Left ventricle myocardium superior (tissue), 1 donor: ENCODE data around the gene CD163L1. TPM values are rescaled to one million over a fixed set of nuclear protein-coding genes. Genes with fewer than 3 reads are reported as not detected.
A peak's percentile ranks its signal among the peaks of the same experiment; 100 is the strongest.

Experiments
- ATAC-seq: fragments of 200-7000 bp; cut with Tn5 transposase; one replicate; pipeline ENCODE4 v1.9.1; 2020; ENCODE audit warnings: mild to moderate bottlenecking, moderate library complexity
- DNase-seq: peaks from one replicate; pipeline ENCODE4 v3.0.0-alpha.2; 2020
- intact Hi-C: fragments of 100-400 bp; cut with micrococcal nuclease; formaldehyde crosslinking; loops from one replicate; pipeline ENCODE4 v1.11.0; 2022
- total RNA-seq: library from RNA; stranded (reverse); fragmentation: NEBNext Ultra II Directional; extraction: Animal tissue kit (Norgen Biotek cat#: 25700); gene quantifications from one replicate; pipeline ENCODE4 v1.2.1, GENCODE V29; 2021
- donor health status: DM: no; HTN: yes; CAD: no; lungs with severe emphysema.

The CD163L1 gene
- total RNA-seq, 1 donor from 2014 or later, result 1.6 TPM

DNA sequence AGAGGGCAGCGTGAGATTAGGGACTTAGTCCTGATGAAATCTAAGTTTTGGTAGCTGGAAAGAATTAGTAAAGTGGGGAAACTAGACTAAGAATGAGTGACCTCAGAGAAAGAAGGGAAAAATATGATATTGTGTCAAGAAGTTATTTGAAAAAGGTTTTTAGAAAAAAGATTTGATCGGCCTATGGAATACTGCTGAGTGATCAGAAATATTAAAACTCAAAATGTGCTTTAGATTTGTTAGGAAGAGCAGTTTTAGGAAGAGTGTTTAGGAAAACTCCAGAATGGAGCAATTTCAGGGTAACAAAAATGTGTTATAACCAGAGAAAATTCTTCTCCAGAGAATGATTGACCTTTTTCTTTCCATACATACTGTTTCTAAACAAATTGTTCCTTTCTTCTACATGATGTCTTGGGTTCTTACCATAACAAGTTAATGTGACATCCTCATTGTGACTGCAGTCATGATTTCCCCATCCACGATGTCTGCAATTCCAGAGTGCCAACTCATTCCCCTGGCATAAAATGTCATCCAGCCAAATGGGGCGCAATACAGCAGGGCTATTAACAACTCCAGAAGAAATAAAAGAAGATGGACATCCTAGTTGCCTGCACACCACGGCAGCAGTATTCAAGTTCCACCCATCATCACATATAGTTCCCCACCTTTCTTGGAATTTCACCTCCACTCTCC lies 11.8 kb downstream of the CD163L1 start:
- DNase-seq (no peak), ATAC-seq (no peak)
- intact Hi-C loops, result no loop called here

GRCh38 chr12:7411343-7411742 lies 32.6 kb downstream of the CD163L1 start:
- intact Hi-C loops, result no loop called here
- no peak for DNase-seq
- ATAC-seq, result no peak

DNA sequence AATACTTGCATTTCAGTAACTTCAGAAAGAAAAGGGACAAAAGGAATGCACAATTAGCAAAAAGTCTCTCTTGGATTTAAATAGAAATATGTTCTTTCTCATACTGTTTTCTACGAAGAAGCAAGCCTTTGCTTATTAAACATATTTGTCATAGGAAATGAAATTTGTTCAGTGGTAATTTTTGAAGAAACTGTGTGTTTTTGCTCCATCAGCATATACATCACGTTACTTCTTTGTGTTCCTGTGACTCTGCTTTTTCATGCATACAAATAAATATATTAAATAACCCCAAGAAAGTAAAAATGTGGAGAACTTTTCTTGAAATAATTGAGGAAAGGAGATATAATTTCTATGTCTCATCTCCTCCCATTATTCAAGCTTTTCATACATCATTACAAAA lies 39.7 kb downstream of the CD163L1 start:
- no peak for DNase-seq
- intact Hi-C loops, result no loop called here
- ATAC-seq, result no peak

DNA sequence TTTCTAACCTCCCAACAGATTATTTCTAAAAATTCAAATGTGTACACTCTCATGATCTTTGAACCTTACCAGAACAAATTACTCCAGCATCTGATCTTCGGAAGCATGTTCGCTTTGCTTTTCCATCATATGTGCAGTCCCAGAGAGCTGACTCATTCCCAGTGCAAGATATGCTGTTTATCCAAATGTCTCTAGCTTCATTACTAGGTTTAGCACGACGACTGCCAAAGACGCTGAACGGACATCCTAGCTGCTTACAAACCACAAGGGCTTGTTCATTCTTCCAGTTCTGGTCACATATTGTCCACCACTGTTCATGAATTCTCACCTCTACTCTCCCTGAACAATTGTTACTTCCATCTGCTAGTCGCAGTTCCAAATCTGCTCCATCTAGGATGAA lies 40.5 kb downstream of the CD163L1 start:
- intact Hi-C loops, result no loop called here
- no peak for DNase-seq
- ATAC-seq, result no peak

- ATAC-seq, result no peak
Measured at GRCh38 chr12:7399089-7399488, 44.9 kb downstream of the CD163L1 start.

GRCh38 chr12:7396418-7396817 lies 47.5 kb downstream of the CD163L1 start:
- ATAC-seq (no peak), DNase-seq (no peak)
- intact Hi-C loops, result no loop called here

More at GRCh38 chr12:7399089-7399488, 44.9 kb downstream of the CD163L1 start:
- intact Hi-C loops, result no loop called here
- DNase-seq, result no peak

- intact Hi-C loops, result no loop called here
- ATAC-seq (no peak), DNase-seq (no peak)
Measured at GRCh38 chr12:7395950-7396349, 48.0 kb downstream of the CD163L1 start.

GRCh38 chr12:7387289-7387688 lies 56.7 kb downstream of the CD163L1 start:
- intact Hi-C loops, result no loop called here
- no peak for DNase-seq
- ATAC-seq, result no peak

DNA sequence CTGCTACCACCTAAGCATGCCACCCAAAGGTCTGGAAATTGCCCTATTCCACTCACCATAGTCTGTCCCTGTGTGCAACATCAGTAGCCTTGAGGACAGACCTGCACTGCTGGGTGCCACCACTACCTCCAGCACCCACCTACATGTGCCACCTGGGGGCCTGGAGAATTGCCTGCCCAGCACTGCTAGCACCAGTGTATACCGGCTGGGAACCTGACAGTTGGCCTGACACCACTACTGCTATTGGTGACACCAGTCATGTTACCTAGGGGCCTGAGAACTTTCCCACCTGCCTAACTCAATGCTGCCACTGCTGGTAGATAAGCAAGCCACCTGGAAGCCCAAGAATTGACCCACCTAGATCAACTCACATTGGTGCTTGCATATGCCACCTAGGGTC lies 60.8 kb downstream of the CD163L1 start:
- intact Hi-C loops, result no loop called here
- ATAC-seq (no peak), DNase-seq (no peak)

- ATAC-seq, result no peak
- no peak for DNase-seq
- intact Hi-C loops, result no loop called here
Measured at GRCh38 chr12:7376196-7376595, 67.8 kb downstream of the CD163L1 start.

DNA sequence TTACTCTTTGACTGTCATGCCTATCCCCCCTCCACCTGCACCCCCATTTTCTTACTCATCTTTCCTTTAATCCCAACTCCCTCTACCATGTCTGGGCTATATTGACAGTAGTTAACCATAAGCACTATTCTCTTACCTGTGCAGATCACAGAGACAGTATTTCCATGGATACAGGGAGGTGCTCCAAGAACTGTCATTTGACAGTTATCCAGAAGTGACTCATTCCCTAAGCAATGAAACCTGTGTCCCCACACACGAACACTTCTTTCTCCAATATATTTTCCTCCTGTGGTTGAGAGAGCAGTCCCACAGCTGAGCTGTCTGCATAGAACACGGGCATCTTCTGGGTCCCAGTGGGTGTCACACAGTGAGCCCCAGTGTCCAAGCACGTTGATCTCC lies 68.8 kb downstream of the CD163L1 start:
- DNase-seq (no peak), ATAC-seq (no peak)
- intact Hi-C loops, result no loop called here

- intact Hi-C loops, result no loop called here
- DNase-seq, result peak; percentile 36
- ATAC-seq, result no peak
Measured at GRCh38 chr12:7374423-7375144, 69.4 kb downstream of the CD163L1 start.

DNA sequence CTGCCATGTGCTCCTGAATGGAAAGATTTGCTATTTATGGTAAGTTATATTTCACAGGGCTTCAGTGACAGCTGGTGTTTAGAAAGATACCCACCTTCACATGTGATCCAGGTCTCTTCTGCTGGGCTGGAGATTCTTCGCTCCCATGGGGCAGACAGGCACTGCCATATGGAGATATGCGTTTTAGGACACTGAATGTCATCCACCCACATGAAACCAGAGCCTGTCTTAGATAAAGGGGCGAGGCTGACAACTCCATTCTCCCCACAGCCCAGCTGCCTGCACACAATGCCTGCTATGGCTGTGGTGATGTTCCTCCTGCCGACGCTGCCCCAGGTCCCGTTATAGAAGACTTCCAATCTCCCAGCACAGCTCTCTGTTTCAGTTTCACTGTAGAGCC lies 70.7 kb downstream of the CD163L1 start:
- ATAC-seq (no peak), DNase-seq (no peak)
- intact Hi-C loops, result no loop called here

- DNase-seq, result peak; percentile 60
- intact Hi-C loops, result no loop called here
- peak; percentile 81 for ATAC-seq
Measured at GRCh38 chr12:7369274-7369729, 74.7 kb downstream of the CD163L1 start.

GRCh38 chr12:7362734-7363133 lies 81.2 kb downstream of the CD163L1 start:
- ATAC-seq, result no peak
- intact Hi-C loops, result no loop called here
- no peak for DNase-seq

GRCh38 chr12:7361265-7361664 lies 82.7 kb downstream of the CD163L1 start:
- DNase-seq (no peak), ATAC-seq (no peak)
- intact Hi-C loops, result no loop called here

DNA sequence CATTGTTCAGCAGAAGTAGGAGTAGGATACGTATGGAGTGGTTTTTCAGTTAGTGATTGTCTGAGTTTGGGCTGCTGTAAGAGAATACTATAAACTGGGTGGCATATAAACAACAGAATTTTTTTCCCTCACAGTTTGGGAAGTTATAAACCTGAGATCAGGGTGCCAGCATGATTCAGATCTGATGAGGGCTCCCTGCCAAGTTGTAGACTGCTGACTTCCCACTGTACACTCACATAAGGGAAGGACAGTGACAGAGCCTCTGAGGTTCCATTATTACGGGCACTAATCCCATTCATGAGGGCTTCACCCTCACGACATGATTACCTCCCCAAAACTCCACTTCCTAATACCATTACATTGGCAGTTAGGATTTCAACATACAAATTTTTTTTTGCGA lies 89.4 kb downstream of the CD163L1 start:
- intact Hi-C loops, result no loop called here
- DNase-seq, result no peak

GRCh38 chr12:7352661-7353060 lies 91.3 kb downstream of the CD163L1 start:
- intact Hi-C loops, result no loop called here
- DNase-seq, result no peak
- no peak for ATAC-seq

More for the DNA sequence above, 89.4 kb downstream of the CD163L1 start:
- no peak for ATAC-seq

- intact Hi-C loops, result no loop called here
- no peak for DNase-seq
- no peak for ATAC-seq
Measured at GRCh38 chr12:7351177-7351576, 92.8 kb downstream of the CD163L1 start.

- intact Hi-C loops, result no loop called here
- DNase-seq, result no peak
Measured at GRCh38 chr12:7349418-7349817, 94.5 kb downstream of the CD163L1 start.

More at GRCh38 chr12:7349418-7349817, 94.5 kb downstream of the CD163L1 start:
- no peak for ATAC-seq
